ENCODE measurements around the gene TCF4. TPM values are rescaled to one million over a fixed set of nuclear protein-coding genes. Genes with fewer than 3 reads are reported as not detected.

Gene TCF4
- total and polyA plus RNA-seq, 8 donors, result 99.1 to 165 (median 138) TPM

DNA sequence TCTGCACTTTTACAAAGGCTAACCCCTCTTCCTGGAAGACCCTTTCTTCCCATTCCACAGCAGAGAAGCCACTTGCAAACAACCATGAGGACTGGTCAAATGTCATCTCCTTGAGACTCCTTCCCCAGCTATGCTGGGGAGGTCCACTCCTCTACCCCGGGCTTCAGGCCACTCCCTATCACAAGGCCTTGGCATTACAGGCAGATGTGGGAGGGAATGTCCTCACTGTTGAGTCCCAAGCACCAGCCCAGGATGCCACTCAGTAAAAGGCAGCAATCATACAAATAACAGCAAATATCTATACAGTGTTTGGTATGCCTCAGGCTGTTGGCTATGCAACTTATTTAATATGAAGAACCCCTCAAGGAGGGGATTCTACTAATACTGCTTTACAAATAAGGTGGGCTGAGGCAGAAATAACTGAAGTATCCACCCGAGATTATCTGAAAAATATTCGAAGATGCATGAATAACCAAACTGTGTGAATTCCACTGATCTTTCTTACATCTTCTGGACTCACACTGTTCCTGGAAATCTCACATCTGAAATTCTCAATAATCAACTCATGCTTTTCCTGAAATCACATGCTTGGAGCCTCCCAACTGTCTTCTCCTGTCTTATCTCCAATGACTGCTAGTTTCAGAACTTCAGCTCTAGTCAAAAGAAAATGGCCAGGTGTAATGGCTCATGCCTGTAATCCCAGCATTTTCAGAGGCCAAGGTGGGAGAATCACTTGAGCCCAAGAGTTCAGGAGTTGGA lies 226.3 kb downstream of the TCF4 start:
- no peaks in the 10 kb centered on the region for H3K9me3 ChIP-seq

DNA sequence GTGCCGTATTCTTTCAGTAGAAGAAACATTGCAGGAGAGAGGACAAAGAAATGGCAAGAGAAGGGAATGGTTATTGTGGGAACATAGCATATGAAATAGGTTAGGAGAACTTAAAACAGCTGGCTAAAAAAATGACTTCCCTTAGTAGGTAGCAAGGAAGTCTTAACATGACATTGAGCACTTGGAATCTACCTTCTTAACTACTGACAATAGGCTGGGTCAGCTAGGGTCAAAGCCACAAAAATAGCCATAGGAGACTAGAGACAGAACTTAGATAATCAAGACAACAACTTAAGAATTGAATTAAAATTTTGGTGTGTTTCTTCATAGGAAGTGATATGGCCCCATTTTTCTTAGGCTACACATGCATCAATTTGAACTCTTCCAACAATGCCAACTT lies 227.9 kb downstream of the TCF4 start:
- ATAC-seq, result no peak
- H3K4me1 ChIP-seq, result peaks cover 0 to 5% of the 10 kb centered on the region in 2 donors
- H3K27ac ChIP-seq, result no peak overlapping the region
- H3K4me3 ChIP-seq, result no peak overlapping the region
- intact Hi-C loops (cut with DNase I), result no loop called here
- DNase-seq, result no peak
- no peaks in the 10 kb centered on the region for H3K27me3 ChIP-seq
- H3K9me3 ChIP-seq, result no peaks in the 10 kb centered on the region
- TF ChIP-seq, protein P1, sequence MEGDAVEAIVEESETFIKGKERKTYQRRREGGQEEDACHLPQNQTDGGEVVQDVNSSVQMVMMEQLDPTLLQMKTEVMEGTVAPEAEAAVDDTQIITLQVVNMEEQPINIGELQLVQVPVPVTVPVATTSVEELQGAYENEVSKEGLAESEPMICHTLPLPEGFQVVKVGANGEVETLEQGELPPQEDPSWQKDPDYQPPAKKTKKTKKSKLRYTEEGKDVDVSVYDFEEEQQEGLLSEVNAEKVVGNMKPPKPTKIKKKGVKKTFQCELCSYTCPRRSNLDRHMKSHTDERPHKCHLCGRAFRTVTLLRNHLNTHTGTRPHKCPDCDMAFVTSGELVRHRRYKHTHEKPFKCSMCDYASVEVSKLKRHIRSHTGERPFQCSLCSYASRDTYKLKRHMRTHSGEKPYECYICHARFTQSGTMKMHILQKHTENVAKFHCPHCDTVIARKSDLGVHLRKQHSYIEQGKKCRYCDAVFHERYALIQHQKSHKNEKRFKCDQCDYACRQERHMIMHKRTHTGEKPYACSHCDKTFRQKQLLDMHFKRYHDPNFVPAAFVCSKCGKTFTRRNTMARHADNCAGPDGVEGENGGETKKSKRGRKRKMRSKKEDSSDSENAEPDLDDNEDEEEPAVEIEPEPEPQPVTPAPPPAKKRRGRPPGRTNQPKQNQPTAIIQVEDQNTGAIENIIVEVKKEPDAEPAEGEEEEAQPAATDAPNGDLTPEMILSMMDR (IDR thresholded peaks at IDR 0.05), result no peak
- H3K36me3 ChIP-seq, result no peaks in the 10 kb centered on the region

More for the DNA sequence above, 226.3 kb downstream of the TCF4 start:
- Histone ChIP-seq H3K36me3 (no peaks in the 10 kb centered on the region), H3K27ac (no peak overlapping the region), H3K4me3 (no peak overlapping the region), H3K27me3 (no peaks in the 10 kb centered on the region), H3K4me1 (no peaks in the 10 kb centered on the region)
- DNase-seq (no peak), ATAC-seq (no peak)
- intact Hi-C loops (cut with DNase I), result no loop called here
- TF ChIP-seq, protein P1 (IDR thresholded peaks at IDR 0.05), result no peak

DNA sequence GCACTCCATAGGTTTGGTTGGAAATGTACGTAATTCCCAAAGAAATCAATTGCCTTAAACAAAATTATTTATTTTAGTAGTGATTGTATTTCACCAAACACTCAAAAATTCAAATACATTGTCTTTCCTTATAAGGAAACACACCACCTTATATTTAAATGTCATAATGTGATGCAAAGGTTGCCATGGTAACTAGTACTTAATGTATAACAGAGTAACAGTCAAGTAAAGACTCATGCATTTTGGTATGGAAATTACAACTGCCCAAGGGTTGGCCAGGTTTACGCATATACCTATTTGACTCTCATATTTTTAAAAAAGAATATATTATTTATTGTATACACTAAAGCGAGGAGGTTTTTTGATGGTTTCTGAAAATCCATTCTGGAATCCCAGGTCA lies 231.2 kb downstream of the TCF4 start:
- no peak for DNase-seq
- TF ChIP-seq, protein P1 (IDR thresholded peaks at IDR 0.05), result no peak
- Histone ChIP-seq H3K4me3 (no peak overlapping the region), H3K27me3 (no peaks in the 10 kb centered on the region), H3K36me3 (no peaks in the 10 kb centered on the region), H3K4me1 (peaks cover 0 to 15% of the 10 kb centered on the region in 2 donors), H3K9me3 (no peaks in the 10 kb centered on the region), H3K27ac (no peak overlapping the region)
- no peak for ATAC-seq
- intact Hi-C loops (cut with DNase I), result no loop called here

GRCh38 chr18:55355223-55355622 lies 232.8 kb downstream of the TCF4 start:
- Histone ChIP-seq H3K27ac (no peak overlapping the region), H3K4me3 (no peak overlapping the region), H3K9me3 (no peaks in the 10 kb centered on the region), H3K36me3 (no peaks in the 10 kb centered on the region), H3K4me1 (peaks cover 0 to 15% of the 10 kb centered on the region in 2 donors), H3K27me3 (no peaks in the 10 kb centered on the region)
- intact Hi-C loops (cut with DNase I), result no loop called here
- no peak for DNase-seq
- TF ChIP-seq, protein P1 (IDR thresholded peaks at IDR 0.05), result no peak
- no peak for ATAC-seq

DNA sequence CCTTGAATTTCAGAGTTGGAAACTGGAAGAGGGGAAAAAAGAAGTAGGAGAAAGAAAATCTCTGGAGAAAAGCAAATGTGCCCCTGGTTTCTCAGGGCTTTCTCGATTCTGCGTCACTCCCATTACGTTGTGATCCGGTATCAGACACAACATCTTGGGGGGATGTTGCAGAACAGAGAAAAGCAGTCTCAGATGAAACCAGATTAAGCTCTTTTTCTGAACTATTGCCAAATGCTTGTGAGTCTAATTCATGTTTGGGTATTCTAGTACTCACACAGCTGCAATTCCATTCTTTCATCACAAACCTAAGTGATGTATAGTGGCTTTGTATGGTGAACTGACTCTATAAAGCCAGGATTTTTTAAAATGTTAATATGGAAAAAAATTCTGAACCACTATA lies 233.2 kb downstream of the TCF4 start:
- no peaks in the 10 kb centered on the region for H3K36me3 ChIP-seq
- no peak overlapping the region for H3K4me3 ChIP-seq
- no peaks in the 10 kb centered on the region for H3K27me3 ChIP-seq
- no peaks in the 10 kb centered on the region for H3K9me3 ChIP-seq
- intact Hi-C loops (cut with DNase I), result no loop called here
- DNase-seq, result no peak
- no peak overlapping the region for H3K27ac ChIP-seq
- TF ChIP-seq, protein P1 (IDR thresholded peaks at IDR 0.05), result no peak
- peaks cover 0 to 15% of the 10 kb centered on the region in 2 donors for H3K4me1 ChIP-seq
- ATAC-seq, result no peak

All from left lung (tissue), 10 donors.